GM18519 (cell line): ENCODE measurements around the gene TMLHE.
"Not testable (repeated sequence)": the region's sequence is repeated elsewhere in the genome, so short reads cannot be mapped to it uniquely, and the experiment has no call there.

Experiments used
- ATAC-seq: cut with Tn5 transposase; IDR thresholded peaks from one replicate; pipeline ENCODE4 v1.9.1; 2021; ENCODE audit warnings: mild to moderate bottlenecking, moderate library complexity; ENCODE audit not compliant: unreplicated experiment, low FRiP score

Gene TMLHE

DNA sequence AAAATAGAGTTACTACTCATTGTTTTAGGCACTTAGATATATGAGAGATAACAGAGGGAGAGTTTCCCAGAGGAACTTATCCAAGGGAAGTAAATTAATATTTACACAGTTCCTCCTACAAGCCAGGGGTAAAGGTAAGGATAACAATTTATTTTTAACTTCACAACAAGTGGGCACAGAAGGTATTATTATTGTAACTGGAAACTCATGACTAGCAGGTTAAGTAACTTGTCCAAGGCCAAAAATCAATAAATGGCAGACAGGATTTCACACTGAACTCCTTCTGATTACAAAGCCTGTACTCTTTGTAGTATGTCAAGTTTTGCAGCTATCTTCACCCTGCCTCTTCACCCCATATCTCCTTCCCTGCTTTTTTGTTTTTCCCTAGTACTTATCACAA is 107.5 kb downstream of the TMLHE start:
- no peak for ATAC-seq

DNA sequence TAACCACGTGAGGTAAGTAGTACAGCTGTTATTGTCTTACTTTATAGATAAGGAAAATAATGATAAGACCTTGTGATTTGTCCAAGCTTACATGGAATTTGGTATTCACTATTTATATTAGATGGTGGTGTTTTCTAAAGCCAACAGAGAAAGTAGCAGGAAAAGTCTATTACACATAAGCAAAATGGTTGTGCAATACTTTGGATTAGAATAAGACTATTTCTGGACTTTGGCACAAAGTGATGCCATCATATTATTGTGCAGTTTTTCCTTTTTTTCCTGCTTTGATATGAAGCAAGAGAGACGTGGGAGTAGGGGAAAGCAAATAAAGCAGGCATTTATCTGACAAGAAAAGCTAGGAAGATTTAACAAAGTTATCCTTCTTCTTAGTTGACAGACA is 117.6 kb downstream of the TMLHE start:
- not testable (repeated sequence) for ATAC-seq

GRCh38 chrX:155491421-155491820 is 121.3 kb downstream of the TMLHE start:
- not testable (repeated sequence) for ATAC-seq

- not testable (repeated sequence) for ATAC-seq
These were observed 135.6 kb downstream of the TMLHE start for GRCh38 chrX:155477136-155477535.

DNA sequence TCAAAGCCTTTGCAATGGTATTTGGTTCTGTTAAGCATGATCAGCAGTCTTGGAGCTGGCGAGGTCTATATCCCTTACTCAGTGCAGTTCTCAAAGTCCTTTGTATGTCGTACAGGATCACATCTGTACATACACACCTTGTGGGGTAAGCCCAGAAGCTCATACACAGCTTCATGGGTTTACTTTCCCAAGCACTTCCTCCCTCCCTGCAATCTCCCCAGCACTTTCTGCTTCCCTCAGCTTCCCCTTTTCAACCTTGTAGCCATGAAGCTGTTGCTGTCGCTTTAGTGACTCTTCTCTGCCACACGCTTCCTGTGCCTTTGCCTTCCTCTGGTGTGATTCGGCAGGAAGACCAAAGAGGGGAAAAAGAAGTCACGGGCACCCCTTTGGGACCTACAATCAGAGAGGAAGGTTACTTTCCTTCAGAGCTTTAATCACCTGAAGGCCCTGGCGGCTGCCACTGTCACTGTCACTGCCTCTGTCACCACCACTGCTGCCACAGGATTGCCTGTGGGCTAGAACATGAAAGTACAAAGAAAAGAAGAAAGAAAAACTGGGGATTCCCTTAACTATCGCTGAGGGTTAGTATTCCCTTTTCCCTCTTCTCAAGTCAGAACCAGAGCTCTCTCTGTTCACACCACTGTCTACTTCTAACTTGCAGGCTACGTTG is 146.3 kb downstream of the TMLHE start:
- not testable (repeated sequence) for ATAC-seq

DNA sequence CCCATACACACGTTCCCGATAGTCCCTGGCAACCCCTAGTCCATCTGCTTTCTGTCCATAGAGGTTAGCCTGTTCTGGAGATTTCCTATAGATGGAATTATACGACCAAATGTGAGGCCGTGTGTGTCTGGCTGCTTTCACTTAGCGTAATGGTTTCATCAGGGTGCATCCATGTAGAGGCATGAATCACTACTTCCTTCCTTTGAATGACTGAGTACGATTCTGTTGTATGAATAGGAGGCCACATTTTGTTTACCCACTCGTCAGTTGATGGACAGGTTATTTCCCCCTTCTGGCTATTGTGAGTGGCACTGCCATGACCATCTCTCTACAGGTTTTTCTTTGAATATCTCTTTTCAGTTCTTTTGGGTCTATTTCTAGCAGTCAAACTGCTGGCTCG is 152.3 kb downstream of the TMLHE start:
- ATAC-seq: not testable (repeated sequence)

GRCh38 chrX:155458471-155458870 is 154.3 kb downstream of the TMLHE start, which contains the start of gene F8A3:
Gene F8A3, minus strand, starts transcription at chrX:155458620. Its CDS starts 20 bp downstream, at chrX:155458600.
- ATAC-seq: peak; percentile 63

DNA sequence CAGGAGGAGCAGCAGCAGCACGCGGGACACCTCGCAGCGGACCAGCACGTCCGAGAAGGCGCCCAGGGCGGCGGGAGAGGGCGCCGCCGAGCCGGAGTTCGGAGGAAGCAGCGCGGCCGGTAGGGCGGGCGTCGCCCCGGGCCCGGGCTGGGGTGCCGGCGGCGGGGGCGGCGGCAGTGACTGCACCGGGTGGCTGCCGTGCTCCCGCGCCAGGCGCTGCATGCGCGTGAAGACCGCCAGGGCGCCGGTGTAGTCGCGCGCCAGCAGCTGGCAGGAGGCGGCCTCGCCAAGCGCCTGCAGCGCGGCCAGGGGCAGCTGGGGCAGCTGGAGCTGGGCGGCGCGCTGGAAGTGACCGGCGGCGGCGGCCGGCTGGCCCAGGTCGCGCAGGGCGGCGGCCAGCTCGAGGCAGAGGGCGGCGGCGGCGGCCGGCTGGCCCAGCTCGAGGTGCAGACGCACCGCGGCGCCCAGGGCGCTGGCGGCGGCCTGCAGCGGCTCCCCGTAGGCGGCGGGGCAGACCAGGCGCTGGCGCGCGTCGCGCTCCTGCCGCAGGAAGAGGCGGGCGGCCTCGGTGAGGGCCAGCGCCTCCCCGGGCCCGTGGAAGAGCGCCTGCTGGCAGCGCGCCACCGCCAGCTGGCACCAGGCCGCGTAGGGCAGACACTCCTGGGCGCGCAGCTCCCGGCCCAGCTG is 154.8 kb downstream of the TMLHE start:
- peak; percentile 39 for ATAC-seq

- ATAC-seq: no peak
These were observed 171.7 kb downstream of the TMLHE start for GRCh38 chrX:155441097-155441496.
